ENCODE data around the gene GSX2. TPM values are rescaled to one million over a fixed set of nuclear protein-coding genes. Genes with fewer than 3 reads are reported as not detected.

GSX2 gene
- total and polyA plus RNA-seq, 2 of the 8 experiments (the other 6 are each of a cell fraction or from before 2014, with no cell fraction given) = not detected

DNA sequence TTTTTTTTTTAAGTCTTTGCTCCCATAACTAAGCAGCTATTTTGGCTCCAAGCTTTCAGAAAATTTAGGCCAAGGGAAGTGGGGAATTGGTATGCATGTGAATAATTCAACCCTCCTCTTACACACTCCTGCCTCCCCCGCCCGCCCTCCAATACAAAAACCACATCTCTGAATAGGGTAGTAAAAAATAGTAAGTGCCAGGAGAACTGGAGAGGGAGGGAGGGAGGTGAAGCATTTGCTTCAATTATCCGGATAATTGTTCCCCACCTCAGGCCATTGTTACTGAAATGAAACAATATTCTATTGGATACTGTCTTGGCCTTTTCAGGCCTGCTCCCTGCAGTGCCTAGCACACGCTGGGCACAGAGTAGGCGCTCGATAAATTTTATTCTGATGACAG, 5.5 kb upstream of the GSX2 start:
- CTCF ChIA-PET (ENCODE audit: partially characterized antibody) = interaction anchor here (0.8 to 9.8 kb wide), 5 partner anchors 12 to 180 kb away, joined by 3 to 62 read pairs (median 7); no protein-coding TSS in a partner anchor
- H3K56ac ChIP-seq (replicated peaks; ENCODE audit: insufficient read length, low read depth, low read length) = no peak overlapping the region
- H3K18ac ChIP-seq (ENCODE audit: extremely low read depth, low read length) = no peak overlapping the region
- H2BK15ac ChIP-seq (ENCODE audit: low read length) = no peak overlapping the region
- no peak overlapping the region for H2BK5ac ChIP-seq (ENCODE audit: low read depth, low read length)
- no peak overlapping the region for H2BK12ac ChIP-seq (ENCODE audit: low read depth, low read length)
- H3K4me2 ChIP-seq (ENCODE audit: insufficient read depth in 1 of 2, low read depth in 2 of 2, low read length in 2 of 2) = peak overlapping the region; percentile 74 to 98
- no peaks in the 10 kb centered on the region for H3K79me2 ChIP-seq (ENCODE audit: control insufficient read depth in 1 of 2, insufficient read depth in 2 of 2, low read length in 2 of 2)
- WGBS, 2 experiments (ENCODE audit: extremely low coverage in 1 of 2, insufficient coverage in 1 of 2, insufficient read length in 1 of 2, insufficient replicate concordance in 2 of 2, low coverage in 1 of 2, low lambda C conversion rate in 2 of 2, missing lambda C conversion rate in 1 of 2) = 1% methylated on average over 6 of the region's 6 CpGs; no CpG with 5 or more reads in 1 of the 2 experiments
- peak overlapping the region in 1 of 4 experiments; percentile 50; a peak in 2 of 8 replicates for H3K4me3 ChIP-seq (ENCODE audit: extremely low read depth in 1 of 4, insufficient read depth in 2 of 4, low read depth in 3 of 4, low read length in 4 of 4)
- no peak overlapping the region for H4K91ac ChIP-seq (replicated peaks; ENCODE audit: insufficient read length, low read length)
- no peak overlapping the region for H2AFZ ChIP-seq (ENCODE audit: low read length)
- H4K20me1 ChIP-seq (replicated peaks in 1 of 2; ENCODE audit: control insufficient read depth in 1 of 2, insufficient read depth in 2 of 2, low read length in 2 of 2) = peaks cover 6 to 10% of the 10 kb centered on the region in 2 experiments
- H3K4me1 ChIP-seq (replicated peaks in 1 of 4; ENCODE audit: control insufficient read depth in 3 of 4, insufficient read depth in 4 of 4, low read length in 3 of 4) = peaks cover 22 to 50% (median 31%) of the 10 kb centered on the region in 4 experiments
- H3K36me3 ChIP-seq (ENCODE audit: control insufficient read depth in 2 of 4, insufficient read depth in 4 of 4, low read length in 3 of 4) = no peaks in the 10 kb centered on the region
- DNase-seq (ENCODE audit: low read depth in 1 of 2, low spot score in 2 of 2) (no peak), FAIRE-seq (no peak)
- H3K14ac ChIP-seq (ENCODE audit: insufficient read length) = no peak overlapping the region
- no peak overlapping the region for H4K8ac ChIP-seq (ENCODE audit: extremely low read depth, insufficient read depth, low read length)
- no peak overlapping the region for H4K5ac ChIP-seq (ENCODE audit: insufficient read length, low read depth, low read length)
- peaks cover 7% of the 10 kb centered on the region; the same call in 1 of the 2 replicates for H3K23me2 ChIP-seq (ENCODE audit: low read depth, low read length)
- no peaks in the 10 kb centered on the region for H3K9me3 ChIP-seq (ENCODE audit: insufficient read depth in 2 of 2, low read depth in 1 of 2, low read length in 1 of 2)
- no peak overlapping the region for H2BK20ac ChIP-seq (ENCODE audit: low read length)
- no peak overlapping the region for H3K27ac ChIP-seq (ENCODE audit: low read depth, low read length)
- POLR2A ChIA-PET (ENCODE audit: partially characterized antibody) = interaction anchor here (1.0 to 2.1 kb wide), 2 partner anchors 9 to 15 kb away, joined by 4 to 11 read pairs; no protein-coding TSS in a partner anchor
- H2AK5ac ChIP-seq (ENCODE audit: low read depth, low read length) = no peak overlapping the region
- no peak overlapping the region for H3K23ac ChIP-seq (ENCODE audit: insufficient read length)
- H3K27me3 ChIP-seq (replicated peaks in 1 of 4; ENCODE audit: control insufficient read depth in 3 of 4, extremely low read depth in 1 of 4, insufficient read depth in 3 of 4, low read length in 3 of 4) = peaks cover 70 to 94% (median 91%) of the 10 kb centered on the region in 4 experiments
- no peak overlapping the region for H2BK120ac ChIP-seq (replicated peaks; ENCODE audit: low read depth, low read length)
- H3K4ac ChIP-seq (replicated peaks; ENCODE audit: insufficient read length, low read depth, low read length) = no peak overlapping the region
- no peaks in the 10 kb centered on the region for H3K79me1 ChIP-seq (ENCODE audit: low read depth, low read length)
- H3K9ac ChIP-seq (replicated peaks in 1 of 4; ENCODE audit: extremely low read depth in 1 of 4, low read depth in 3 of 4, low read length in 3 of 4) = no peak overlapping the region
- peak; percentile 43 for TF ChIP-seq RNF2 (IDR thresholded peaks at IDR 0.05; ENCODE audit: borderline replicate concordance, low read depth, low read length, missing control alignments, poor library complexity, severe bottlenecking)
- TF ChIP-seq RAD21 (IDR thresholded peaks at IDR 0.05 in 1 of 2, conservative IDR thresholded peaks at IDR 0.05 in 1 of 2; ENCODE audit: low read depth in 2 of 2, low read length in 2 of 2) = no peak

All from H1 (cell line).